GM18520 (cell line): ENCODE results near the gene SLC12A1.

Experiments used
- ATAC-seq: cut with Tn5 transposase; IDR thresholded peaks from one replicate; pipeline ENCODE4 v1.9.1; 2021; ENCODE audit not compliant: unreplicated experiment

Gene SLC12A1

DNA sequence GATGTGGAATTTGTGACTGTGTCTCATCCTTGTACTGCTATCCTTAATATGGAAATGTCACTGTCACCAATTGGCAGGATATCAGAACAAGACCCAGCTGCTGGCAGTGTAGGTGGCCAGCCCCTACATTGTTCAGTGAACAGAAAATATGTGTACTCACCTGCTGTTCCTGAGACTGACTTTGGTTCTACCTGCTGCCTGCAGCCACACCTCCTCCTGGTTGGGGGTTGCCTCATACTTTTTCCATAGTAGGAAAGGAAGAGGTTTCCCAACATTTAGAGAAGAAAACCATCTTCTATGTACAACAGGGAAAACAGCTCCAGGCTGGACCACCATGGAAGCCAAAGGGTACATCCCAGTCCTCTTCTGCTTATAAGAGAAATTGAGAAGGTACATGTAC, 35.9 kb downstream of the SLC12A1 start:
- ATAC-seq: no peak

DNA sequence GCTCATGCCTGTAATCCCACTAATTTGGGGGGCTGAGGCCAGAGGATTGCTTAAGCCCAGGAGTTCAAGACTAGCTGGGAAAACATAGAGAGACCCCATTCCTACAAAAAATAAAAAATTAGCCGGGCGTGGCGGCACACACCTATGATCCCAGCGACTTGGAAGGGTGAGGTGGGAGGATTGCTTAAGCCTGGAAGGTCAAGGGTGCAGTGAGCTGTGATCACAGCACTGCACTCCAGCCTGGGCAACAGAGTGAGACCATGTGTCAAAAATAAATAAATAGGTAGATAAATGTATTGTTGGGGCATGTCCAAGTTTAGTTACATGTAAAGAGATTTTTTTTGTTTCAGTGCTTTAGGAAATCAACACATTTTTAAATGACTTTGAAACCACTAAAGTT, 36.4 kb downstream of the SLC12A1 start:
- ATAC-seq: no peak

DNA sequence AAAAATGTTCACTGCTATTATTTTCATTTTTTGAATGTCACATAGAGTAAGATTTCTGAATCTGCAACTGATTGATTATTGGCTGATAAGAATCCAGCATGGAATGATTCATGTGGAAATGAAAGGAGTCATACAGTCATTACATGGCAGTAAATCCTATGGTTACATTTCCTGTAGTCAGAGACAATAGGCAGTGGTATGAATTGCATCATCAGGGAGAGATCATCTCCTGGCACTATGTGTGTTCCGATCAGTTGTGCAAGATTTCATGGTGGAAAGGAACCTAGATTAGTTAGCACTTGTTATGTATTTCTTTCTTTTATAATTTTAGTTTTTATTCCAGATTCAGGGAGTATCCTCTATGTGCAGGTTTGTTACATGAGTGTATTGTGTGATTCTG, 38.8 kb downstream of the SLC12A1 start:
- no peak for ATAC-seq

DNA sequence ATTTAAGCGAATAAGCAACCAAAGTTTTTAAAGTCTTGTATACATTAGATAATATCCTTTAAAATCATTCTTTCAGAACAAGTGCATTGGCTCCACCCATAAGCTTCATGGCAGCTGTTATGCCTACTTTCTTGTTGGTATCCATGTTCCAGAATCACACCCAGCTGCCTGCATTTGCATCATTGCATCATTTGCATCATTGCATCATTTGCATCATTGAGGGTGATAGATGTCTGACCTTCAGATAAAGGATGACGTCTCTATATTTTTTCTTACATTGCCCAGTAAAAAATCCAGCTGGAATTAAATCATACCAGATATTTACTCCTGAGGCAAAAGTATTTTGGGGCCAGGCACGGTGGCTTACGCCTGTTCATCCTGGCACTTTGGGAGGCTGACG, 42.3 kb downstream of the SLC12A1 start:
- ATAC-seq: no peak

DNA sequence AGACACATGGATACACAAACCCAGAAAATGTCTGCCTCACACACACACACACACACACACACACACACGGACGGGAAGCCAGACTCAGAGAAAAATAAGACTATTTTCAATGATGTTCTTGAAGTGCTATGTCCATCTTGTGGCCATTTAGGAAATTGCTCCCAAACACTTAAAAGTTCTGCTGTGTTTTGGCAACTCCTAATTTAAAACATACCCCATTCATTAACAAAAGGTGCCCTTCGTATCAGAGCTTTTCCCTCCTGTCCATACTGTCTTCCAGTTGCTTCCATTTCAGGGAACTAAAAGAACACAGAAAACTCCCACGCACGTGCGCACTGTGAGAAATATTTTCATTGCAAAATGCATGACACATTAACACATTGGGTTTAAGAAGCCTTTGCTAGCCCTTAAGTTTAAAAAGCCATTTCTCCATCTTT, 44.6 kb downstream of the SLC12A1 start:
- ATAC-seq: no peak

DNA sequence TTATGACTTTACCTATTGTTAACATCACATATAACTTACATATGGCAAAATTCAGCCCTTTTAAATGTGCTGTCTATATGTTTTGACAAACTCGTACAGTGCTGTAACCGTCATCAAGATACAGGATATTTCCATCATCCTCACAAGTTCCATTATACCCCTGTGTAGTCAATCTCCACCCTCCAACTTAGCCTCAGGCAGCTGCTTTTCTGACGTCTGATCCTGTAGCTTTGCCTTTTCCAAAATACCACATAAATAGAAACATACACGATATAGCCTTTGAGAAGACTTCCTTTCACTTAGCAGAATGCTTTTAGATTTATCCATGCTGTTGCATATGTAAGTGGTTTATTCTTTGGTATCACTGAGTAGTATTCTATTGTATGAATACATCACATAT, 47.1 kb downstream of the SLC12A1 start:
- no peak for ATAC-seq

DNA sequence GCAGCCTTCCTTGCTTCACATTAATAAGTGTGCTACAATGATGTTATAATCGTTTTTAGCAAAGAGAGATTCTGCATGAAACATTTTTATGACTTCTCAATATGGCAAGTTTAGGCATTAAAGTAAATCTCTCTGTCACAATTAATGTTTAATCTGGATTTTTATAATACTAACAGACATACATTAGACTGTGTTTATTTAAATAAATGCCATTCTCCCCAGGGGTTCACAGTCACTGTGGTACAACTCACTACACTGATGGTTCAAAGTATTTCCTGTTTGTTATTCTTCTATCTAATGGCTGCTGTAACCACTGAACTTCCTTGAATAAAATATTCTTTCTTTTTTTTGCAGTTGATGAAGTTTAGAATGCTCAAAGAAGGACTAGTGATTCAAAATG, 59.0 kb downstream of the SLC12A1 start:
- no peak for ATAC-seq

DNA sequence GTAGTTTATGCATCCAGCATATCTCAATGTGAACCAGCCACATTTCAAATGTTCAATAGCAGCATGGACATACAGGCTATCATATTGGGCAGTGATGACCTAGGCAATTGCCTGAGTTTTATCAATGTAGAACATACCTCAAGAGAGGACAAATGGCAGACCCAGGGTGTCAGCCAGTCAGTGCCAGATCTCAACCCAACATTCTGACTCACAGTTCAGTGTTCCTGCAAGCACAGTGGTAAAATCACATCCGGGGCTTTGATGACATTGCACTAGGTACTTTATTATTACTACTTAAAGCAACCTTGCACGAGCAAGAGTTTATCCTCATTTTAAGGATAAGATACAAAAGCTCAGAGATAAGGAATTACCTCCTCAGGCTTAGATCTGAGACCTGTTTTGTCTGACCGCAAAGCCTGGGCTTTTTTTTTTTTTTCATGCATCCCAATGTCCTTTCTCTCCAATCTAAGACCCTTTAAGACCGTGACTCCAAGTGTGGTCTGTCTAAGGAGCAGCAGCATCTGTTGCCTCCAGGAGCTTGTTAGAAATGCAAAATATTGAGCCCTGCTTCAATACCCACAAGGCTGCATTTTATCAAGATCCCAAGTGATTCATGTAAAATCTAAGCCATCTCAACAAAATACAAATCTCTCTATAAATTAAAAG, 60.1 kb downstream of the SLC12A1 start:
- ATAC-seq: no peak

DNA sequence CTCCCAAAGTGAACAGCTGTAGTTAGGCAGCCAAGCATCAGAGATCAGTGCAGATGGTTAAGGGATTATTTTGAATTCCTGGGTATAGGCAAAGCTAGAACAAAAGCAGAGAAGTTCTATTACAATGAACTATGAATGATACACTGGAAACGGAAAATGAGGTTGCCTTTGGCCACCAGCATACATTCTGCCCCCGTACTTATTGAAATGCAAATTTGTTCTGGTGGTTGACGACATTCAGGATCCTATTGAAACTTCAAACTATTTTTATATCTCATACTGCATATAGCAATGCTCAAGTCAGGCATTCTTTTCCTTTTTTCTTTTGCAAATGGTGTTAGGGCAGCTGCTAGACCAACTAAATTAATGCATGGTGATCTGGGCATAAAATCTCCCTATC, 61.7 kb downstream of the SLC12A1 start:
- ATAC-seq: no peak

DNA sequence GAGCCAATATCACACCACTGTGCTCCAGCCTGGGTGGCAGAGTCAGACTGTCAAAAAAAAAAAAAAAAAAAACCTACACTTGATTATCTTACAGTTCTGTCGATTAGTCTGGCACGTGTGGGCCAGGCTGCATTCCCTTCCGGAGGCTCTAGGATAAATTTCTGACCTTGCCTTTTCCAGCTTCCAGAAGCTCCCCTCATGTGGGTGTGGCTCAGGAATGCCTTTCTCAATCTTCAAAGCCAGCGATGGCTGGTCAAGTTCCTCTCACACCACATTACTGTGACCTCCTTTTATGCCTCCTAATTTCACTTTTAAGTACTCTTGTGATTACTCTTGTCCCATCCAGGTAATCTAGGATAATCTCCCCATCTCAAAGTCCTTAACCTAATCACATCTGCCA, 66.9 kb downstream of the SLC12A1 start:
- ATAC-seq: no peak

DNA sequence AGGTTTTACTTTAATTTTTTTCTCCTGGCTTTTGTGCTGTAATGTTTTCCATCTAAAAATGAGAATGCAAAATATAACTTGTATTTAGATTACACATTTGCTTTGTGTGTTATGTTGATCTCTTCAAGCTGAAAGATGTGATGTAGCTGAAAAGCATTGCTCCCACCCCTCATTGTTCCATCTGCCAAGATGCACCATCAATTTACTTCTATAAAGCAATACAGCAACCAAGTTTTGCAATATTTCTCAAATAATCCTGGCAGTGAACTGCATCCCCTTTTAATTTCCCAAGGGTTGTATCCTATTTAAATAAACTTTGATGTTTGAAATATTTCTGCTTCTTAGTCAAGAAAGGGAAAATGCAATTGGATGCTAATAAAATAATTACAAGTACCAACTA, 72.6 kb downstream of the SLC12A1 start:
- no peak for ATAC-seq

DNA sequence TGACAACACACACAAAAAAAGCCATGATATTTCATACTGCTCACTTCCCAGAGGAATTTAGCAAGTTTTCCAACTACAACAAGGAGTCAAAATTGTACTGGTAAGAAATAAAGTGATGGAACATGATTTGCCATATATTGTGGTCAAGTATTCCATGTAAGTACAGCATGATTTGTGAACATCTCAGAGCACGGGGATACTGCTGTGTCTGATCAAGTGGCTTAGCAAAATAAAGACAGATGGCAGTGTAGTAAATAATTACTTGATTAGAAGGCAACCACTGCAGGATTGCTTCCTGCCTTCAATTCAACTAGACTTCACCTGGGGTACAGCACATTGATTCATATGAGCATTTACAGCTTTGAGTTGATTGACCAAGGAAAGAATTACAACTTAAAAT, 73.5 kb downstream of the SLC12A1 start:
- ATAC-seq: no peak

DNA sequence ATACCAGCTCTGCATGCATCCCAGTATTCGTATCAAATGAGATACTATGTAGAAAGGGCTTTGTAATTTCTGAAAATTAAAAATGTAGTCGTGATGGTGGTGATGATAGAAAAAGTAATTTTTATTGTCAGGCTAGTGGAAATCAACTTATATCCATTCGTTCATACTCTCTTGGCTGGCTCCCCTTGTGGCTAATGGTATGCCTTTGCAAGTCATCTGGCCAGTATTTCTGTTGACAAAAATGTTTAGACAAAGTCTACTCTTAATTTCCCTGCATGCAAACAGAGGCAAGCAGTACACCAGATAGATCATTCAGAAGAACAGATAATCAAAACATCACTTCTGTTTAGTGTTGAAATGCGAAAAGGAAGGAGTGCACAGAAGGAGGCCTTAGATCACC, 75.6 kb downstream of the SLC12A1 start:
- no peak for ATAC-seq

DNA sequence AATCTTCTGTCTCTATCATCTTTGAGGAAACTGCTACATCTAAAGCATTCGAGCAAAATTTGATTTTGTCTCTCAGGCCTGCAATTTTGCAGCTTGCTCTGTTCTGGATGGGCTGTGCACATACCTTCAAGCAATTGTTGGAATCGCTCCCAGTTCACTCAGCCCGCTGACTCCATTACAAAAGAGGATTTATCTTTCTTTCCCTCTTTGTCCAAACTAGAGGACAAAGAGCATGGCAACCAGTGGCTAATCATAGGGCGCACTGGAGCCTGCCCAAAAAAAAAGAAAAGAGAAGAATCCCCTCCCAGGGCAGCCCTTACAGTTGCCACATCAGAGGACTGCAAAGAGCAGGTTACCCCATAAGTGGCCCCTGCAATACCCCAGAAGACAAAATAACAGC, 76.1 kb downstream of the SLC12A1 start:
- no peak for ATAC-seq

DNA sequence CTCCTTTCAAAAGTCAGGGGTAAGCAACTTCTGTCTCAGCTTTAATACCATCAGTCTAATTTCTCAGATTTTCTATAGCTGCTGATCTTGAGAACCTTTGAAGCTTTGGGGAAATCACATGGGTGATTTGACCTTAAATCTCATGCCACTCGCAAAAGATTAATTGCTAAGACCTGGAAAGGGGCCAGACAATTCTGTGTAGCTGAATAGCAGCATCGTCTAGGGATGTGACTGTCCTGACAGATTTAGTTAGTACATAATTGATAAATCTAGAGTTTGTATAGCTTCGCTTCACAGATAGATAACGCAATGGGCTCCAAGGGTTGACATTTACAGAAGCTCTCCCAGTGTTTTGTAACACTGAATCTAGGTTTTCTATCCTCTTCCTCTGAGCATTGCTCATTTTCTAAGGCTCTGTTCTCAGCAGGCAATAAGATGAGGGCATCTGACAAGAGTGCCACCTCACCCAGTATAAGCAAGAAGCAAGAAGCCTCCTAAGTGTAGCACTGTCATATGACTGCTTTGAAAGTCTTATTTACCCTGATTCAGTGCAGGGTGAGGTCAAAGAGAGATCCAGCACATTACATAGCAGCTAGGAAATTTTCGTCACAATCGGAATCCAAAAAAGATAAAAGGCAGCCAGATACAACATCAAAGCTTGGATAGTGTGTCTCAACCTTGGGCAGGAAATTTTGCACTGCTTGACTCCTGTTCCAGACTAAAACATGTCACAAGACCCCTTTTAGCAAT, 77.5 kb downstream of the SLC12A1 start:
- no peak for ATAC-seq

DNA sequence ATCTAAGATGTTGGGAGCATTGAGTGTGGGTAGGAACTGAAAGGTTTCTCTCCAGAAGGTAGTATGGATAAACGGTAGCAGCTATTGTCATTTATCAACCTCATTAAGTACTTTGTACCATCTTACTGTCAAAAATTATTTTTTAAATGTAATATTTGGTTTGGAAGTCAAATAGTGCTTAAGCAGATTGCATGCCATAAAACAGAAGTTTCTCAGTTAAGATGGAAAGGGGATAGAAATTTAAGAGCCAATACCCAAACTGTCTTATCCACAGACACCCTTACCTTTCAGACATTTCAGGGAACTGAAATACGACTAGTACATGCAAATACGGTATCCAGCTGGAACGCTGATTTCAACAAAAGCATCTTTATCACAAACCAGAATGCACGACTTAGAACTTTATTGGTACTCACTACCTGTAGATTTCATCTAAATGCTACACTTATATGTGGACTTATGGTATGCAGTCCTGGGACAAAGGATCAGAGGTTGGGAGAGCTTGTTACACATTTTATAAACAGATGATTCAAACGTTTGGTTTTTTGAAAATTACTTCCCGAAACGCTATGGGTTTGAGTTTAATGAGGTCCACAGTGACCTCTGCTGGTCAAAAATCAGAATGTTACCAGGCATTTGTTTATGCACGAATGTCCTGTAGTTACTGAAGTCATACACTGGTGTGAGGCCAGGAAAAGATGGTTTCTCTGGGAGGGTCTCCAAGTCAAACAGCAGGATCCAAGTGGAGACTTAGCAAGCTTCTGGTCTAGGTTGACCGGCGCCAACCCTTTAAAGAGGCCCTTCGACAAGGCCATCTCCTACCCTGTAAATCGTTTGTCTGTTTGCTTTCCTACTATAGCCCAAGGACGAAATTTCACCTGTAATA, 79.5 kb downstream of the SLC12A1 start:
- ATAC-seq: peak; percentile 59

DNA sequence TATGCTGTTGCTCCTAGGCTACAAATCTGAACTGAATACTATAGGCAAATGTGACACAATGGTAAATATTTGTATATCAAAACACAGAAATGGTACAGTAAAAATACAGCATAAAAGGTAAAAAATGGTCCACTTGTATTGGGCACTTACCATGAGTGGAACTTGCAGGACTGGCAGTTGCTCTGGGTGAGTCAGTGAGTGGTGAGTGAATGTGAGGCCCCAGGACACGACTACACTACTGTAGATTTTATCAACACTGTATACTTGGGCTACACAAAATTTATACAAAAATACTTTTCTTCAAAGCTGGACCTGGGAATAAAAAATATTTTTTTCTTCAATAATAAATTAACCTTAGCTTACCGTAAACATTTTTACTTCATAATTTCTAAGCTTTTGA, 83.5 kb downstream of the SLC12A1 start:
- ATAC-seq: no peak

DNA sequence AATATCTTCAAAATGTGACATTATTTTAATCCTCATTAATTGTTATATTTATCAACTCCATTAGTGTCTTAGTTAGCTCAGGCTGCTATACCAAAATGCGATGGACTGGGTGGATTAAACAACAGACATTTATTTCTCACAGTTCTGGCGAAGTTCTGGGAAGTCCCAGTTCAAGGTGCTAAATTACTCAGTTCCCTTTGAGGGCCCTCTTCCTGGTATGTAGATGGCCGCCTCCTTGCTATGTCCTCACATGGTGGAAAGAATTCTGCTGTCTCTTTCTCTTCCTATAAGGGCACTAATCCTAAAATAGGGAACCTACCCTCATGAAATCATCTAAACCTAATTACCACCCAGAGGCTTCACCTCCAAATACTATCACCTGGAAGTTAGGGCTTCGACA, 86.4 kb downstream of the SLC12A1 start:
- ATAC-seq: no peak

DNA sequence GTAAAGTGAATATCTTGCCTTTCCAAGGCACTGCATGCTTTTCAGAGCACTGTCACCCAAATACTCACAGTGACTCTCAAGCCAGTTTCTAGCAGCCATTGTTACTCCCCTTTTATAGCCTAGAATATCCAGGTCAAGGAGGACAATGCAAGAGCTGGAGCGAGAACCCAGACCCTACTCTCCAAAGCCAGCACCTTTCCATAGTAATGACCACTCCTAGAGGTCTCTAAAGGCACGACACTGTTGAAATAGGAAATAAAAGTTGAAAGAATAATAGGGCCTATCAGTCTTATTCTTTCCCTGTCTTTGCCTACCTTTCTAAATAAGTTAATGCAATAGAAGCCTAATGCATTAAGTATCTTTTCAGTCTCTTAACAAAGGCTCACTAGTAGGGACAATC, 91.6 kb downstream of the SLC12A1 start:
- no peak for ATAC-seq

DNA sequence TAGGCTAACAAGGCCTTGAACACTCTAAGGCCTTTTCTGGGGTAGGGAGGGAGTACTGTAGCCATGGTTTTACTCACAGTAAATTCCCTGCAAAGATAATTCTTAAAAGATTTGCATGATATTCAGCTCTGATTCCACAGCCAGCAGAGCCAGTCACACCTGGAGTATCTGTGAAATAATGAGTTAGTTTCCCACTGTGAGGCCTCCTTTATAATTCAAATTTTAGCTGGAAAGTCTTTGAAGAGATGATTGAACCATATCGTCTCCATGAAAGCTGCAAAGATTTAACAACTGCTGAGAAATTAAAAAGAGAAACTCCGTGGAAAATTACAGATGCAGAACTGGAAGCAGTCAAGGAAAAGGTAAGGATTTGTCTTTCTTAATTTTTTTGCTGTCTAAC, 92.8 kb downstream of the SLC12A1 start:
- ATAC-seq: no peak

DNA sequence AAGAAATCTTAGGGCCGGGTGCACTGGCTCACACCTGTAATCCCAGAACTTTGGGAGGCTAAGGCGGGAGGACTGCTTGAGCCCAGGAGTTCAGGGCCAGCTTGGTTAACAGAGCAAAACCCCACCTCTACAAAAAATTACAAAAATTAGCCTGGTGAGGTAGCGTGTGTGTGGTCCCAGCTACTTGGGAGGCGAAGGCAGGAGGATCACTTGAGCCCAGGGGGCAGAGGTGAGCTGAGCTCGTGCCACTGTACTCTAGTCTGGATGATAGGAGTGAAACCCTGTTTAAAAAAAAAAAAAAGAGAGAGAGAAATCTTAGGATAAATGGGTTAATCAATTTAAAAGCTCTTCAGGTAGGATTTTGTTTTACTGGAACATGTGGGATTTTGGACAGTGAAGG, 93.9 kb downstream of the SLC12A1 start:
- no peak for ATAC-seq

DNA sequence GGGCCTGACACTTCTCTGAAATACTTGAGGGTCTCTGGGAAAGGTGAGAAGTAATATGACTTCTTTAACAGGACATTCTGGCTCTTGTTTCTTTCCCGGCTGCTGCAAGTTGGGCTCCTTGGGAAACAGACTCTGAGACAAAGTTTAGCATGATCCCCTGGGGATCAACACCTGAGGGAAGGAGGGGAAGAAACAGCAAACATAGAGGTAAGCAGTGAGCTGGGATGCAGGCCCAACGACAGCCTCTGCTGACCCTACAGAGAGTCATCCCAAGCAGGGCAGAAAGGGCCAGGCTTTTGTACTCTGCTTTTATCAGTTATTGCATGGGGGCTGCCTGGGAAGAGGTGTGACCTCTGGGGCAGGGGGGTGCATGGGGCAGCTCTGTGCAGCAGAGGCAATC, 98.3 kb downstream of the SLC12A1 start:
- no peak for ATAC-seq
